ENCODE data around the gene MT1H. TPM values are rescaled to one million over a fixed set of nuclear protein-coding genes. Genes with fewer than 3 reads are reported as not detected.
A peak's percentile ranks its signal among the peaks of the same experiment; 100 is the strongest.

Gene MT1H
- total and polyA plus RNA-seq, 2 of the 13 experiments (the other 11 are each of a cell fraction or from before 2014, with no cell fraction given): 0.60 TPM; not detected in 1

DNA sequence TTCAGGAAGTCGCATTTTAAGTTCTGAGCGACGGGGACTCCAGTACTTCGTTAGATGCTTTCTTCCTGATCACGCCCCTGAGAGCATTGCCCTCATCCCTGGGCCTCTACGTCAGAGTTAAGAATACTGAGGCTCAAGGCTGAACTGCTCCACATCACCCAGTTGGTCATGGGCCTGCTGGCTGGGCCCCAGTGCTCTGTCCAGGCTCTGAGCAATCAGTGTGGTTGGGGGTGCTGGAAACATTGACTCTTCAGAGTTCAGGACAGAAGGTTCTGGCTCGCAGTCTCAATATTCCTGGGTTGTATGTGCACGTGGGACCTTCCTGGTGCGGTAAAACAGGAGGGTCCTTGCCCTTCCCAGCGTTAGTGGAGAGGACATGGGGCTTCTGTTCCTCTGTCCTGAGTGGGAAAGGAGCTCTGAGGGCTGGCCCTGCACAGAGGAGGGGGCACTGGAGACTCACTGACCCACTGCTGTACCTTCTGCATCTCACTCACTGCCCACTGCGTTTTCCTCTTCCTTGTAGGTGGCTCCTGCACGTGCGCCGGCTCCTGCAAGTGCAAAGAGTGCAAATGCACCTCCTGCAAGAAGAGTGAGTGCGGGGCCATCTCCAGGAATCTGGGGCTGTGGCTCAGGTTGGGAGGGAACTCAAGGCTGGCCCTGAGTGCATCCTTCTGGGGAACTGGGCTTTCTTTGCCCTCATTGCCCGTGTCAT lies 43.5 kb upstream of the MT1H start (continued):
- TF ChIP-seq ZNF670 (CRISPR knock-in tag; IDR thresholded peaks at IDR 0.05; ENCODE audit: borderline replicate concordance) (no peak), ZNF879 (CRISPR knock-in tag; IDR thresholded peaks at IDR 0.05) (0 out of 2 replicates have a peak, but pooled peaks have one; percentile 20), NFKBIZ (CRISPR knock-in tag; IDR thresholded peaks at IDR 0.05) (0 out of 2 replicates have a peak, but pooled peaks have one; percentile 43), ZNF331 (CRISPR knock-in tag; IDR thresholded peaks at IDR 0.05) (no peak), ZNF180 (CRISPR knock-in tag; IDR thresholded peaks at IDR 0.05; ENCODE audit: borderline replicate concordance, low read depth) (no peak), NFE2L2 (IDR thresholded peaks at IDR 0.05; ENCODE audit: low read length) (no peak), ZSCAN22 (CRISPR knock-in tag; IDR thresholded peaks at IDR 0.05) (no peak), ZNF362 (CRISPR knock-in tag; IDR thresholded peaks at IDR 0.05; ENCODE audit: borderline replicate concordance) (0 out of 2 replicates have a peak, but pooled peaks have one; percentile 0), ZSCAN5A (CRISPR knock-in tag; IDR thresholded peaks at IDR 0.05; ENCODE audit: borderline replicate concordance) (no peak), HHEX (CRISPR knock-in tag; IDR thresholded peaks at IDR 0.05) (no peak), NFE2L1 (CRISPR knock-in tag; IDR thresholded peaks at IDR 0.05; ENCODE audit: borderline replicate concordance) (no peak), REPIN1 (CRISPR knock-in tag; IDR thresholded peaks at IDR 0.05; ENCODE audit: borderline replicate concordance, low read depth) (0 out of 2 replicates have a peak, but pooled peaks have one; percentile 56), ZNF451 (CRISPR knock-in tag; IDR thresholded peaks at IDR 0.05) (0 out of 2 replicates have a peak, but pooled peaks have one; percentile 10), FOXP1 (IDR thresholded peaks at IDR 0.05) (no peak), FOXP1 (CRISPR knock-in tag; IDR thresholded peaks at IDR 0.05) (0 out of 2 replicates have a peak, but pooled peaks have one; percentile 1)
- TF ChIP-seq, protein P1, sequence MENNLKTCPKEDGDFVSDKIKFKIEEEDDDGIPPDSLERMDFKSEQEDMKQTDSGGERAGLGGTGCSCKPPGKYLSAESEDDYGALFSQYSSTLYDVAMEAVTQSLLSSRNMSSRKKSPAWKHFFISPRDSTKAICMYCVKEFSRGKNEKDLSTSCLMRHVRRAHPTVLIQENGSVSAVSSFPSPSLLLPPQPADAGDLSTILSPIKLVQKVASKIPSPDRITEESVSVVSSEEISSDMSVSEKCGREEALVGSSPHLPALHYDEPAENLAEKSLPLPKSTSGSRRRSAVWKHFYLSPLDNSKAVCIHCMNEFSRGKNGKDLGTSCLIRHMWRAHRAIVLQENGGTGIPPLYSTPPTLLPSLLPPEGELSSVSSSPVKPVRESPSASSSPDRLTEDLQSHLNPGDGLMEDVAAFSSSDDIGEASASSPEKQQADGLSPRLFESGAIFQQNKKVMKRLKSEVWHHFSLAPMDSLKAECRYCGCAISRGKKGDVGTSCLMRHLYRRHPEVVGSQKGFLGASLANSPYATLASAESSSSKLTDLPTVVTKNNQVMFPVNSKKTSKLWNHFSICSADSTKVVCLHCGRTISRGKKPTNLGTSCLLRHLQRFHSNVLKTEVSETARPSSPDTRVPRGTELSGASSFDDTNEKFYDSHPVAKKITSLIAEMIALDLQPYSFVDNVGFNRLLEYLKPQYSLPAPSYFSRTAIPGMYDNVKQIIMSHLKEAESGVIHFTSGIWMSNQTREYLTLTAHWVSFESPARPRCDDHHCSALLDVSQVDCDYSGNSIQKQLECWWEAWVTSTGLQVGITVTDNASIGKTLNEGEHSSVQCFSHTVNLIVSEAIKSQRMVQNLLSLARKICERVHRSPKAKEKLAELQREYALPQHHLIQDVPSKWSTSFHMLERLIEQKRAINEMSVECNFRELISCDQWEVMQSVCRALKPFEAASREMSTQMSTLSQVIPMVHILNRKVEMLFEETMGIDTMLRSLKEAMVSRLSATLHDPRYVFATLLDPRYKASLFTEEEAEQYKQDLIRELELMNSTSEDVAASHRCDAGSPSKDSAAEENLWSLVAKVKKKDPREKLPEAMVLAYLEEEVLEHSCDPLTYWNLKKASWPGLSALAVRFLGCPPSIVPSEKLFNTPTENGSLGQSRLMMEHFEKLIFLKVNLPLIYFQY (CRISPR knock-in tag; IDR thresholded peaks at IDR 0.05; ENCODE audit: borderline replicate concordance): 0 out of 2 replicates have a peak, but pooled peaks have one; percentile 11
- TF ChIP-seq, protein P2, sequence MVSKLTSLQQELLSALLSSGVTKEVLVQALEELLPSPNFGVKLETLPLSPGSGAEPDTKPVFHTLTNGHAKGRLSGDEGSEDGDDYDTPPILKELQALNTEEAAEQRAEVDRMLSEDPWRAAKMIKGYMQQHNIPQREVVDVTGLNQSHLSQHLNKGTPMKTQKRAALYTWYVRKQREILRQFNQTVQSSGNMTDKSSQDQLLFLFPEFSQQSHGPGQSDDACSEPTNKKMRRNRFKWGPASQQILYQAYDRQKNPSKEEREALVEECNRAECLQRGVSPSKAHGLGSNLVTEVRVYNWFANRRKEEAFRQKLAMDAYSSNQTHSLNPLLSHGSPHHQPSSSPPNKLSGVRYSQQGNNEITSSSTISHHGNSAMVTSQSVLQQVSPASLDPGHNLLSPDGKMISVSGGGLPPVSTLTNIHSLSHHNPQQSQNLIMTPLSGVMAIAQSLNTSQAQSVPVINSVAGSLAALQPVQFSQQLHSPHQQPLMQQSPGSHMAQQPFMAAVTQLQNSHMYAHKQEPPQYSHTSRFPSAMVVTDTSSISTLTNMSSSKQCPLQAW (CRISPR knock-in tag; IDR thresholded peaks at IDR 0.05): 0 out of 2 replicates have a peak, but pooled peaks have one; percentile 62
- TF ChIP-seq, protein P3, sequence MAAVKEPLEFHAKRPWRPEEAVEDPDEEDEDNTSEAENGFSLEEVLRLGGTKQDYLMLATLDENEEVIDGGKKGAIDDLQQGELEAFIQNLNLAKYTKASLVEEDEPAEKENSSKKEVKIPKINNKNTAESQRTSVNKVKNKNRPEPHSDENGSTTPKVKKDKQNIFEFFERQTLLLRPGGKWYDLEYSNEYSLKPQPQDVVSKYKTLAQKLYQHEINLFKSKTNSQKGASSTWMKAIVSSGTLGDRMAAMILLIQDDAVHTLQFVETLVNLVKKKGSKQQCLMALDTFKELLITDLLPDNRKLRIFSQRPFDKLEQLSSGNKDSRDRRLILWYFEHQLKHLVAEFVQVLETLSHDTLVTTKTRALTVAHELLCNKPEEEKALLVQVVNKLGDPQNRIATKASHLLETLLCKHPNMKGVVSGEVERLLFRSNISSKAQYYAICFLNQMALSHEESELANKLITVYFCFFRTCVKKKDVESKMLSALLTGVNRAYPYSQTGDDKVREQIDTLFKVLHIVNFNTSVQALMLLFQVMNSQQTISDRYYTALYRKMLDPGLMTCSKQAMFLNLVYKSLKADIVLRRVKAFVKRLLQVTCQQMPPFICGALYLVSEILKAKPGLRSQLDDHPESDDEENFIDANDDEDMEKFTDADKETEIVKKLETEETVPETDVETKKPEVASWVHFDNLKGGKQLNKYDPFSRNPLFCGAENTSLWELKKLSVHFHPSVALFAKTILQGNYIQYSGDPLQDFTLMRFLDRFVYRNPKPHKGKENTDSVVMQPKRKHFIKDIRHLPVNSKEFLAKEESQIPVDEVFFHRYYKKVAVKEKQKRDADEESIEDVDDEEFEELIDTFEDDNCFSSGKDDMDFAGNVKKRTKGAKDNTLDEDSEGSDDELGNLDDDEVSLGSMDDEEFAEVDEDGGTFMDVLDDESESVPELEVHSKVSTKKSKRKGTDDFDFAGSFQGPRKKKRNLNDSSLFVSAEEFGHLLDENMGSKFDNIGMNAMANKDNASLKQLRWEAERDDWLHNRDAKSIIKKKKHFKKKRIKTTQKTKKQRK (IDR thresholded peaks at IDR 0.05; ENCODE audit: low read length): no peak

Measured in HepG2 (cell line).